CD8-positive, alpha-beta memory T cell (primary cell): ENCODE measurements around the gene TMEM235. TPM values are rescaled to one million over a fixed set of nuclear protein-coding genes. Genes with fewer than 3 reads are reported as not detected.
A peak's percentile ranks its signal among the peaks of the same experiment; 100 is the strongest.

Experiments used
- CTCF ChIA-PET: fragments of 350-600 bp; sonication (Branson Sonifier 250); formaldehyde crosslinking; loops from one replicate; lab custom pipeline; 2021; ENCODE audit warnings: antibody characterized with exemption; lab: Charles Lee
- POLR2A ChIA-PET: fragments of 350-600 bp; sonication (Branson Sonifier 250); formaldehyde crosslinking; loops from one replicate; lab custom pipeline; 2021; ENCODE audit warnings: antibody characterized with exemption; lab: Charles Lee
- DNase-seq, 5 donors: peaks; one replicate each; pipeline versions ENCODE4 v3.0.0 to v3.0.0-alpha.2; 2020 to 2022; ENCODE audit warnings: mixed read lengths in 1 of 5
- H3K27ac ChIP-seq: one replicate; pipeline ENCODE4 v1.7.0; 2013; ENCODE audit warnings: low read depth, mild to moderate bottlenecking, low read length, moderate library complexity
- H3K27me3 ChIP-seq: 2 replicates; pipeline ENCODE4 v1.7.0; 2013; ENCODE audit warnings: low read length, mild to moderate bottlenecking; ENCODE audit not compliant: insufficient read depth, poor library complexity, severe bottlenecking
- H3K36me3 ChIP-seq: 2 replicates; pipeline ENCODE4 v1.7.0; 2013; ENCODE audit warnings: mild to moderate bottlenecking, low read length, moderate library complexity; ENCODE audit not compliant: insufficient read depth
- H3K4me1 ChIP-seq: 2 replicates; pipeline ENCODE4 v1.7.0; 2013; ENCODE audit warnings: mild to moderate bottlenecking, low read length, moderate library complexity; ENCODE audit not compliant: insufficient read depth
- H3K4me3 ChIP-seq: 2 replicates; pipeline ENCODE4 v1.7.0; 2013; ENCODE audit warnings: mild to moderate bottlenecking, low read length
- H3K9me3 ChIP-seq: 2 replicates; pipeline ENCODE4 v1.7.0; 2013; ENCODE audit warnings: mild to moderate bottlenecking, low read length
- H3K27ac Mint-ChIP-seq, 8 donors: one replicate each; pipeline ENCODE4 v1.8.0; 2020 to 2021; ENCODE audit warnings: mixed read lengths in 8 of 8, mild to moderate bottlenecking in 6 of 8, inconsistent platforms in 3 of 8, moderate library complexity in 3 of 8
- H3K27me3 Mint-ChIP-seq, 2 donors: one replicate each; pipeline ENCODE4 v1.8.0; 2020 to 2021; ENCODE audit warnings: mixed read lengths in 2 of 2, mild to moderate bottlenecking in 1 of 2, moderate library complexity in 1 of 2
- H3K36me3 Mint-ChIP-seq, 3 donors: one replicate each; pipeline ENCODE4 v1.8.0; 2020 to 2021; ENCODE audit warnings: mixed read lengths in 3 of 3, inconsistent platforms in 1 of 3, mild to moderate bottlenecking in 1 of 3
- H3K4me1 Mint-ChIP-seq, 3 donors: one replicate each; pipeline ENCODE4 v1.8.0; 2020 to 2021; ENCODE audit warnings: mixed read lengths in 3 of 3, inconsistent platforms in 1 of 3, mild to moderate bottlenecking in 1 of 3
- H3K4me3 Mint-ChIP-seq, 7 donors: one replicate each; pipeline ENCODE4 v1.8.0; 2020 to 2021; ENCODE audit warnings: mixed read lengths in 7 of 7, mild to moderate bottlenecking in 6 of 7, moderate library complexity in 4 of 7, inconsistent platforms in 2 of 7
- H3K9me3 Mint-ChIP-seq, 5 donors: one replicate each; pipeline ENCODE4 v1.8.0; 2020 to 2022; ENCODE audit warnings: mixed read lengths in 5 of 5, mild to moderate bottlenecking in 3 of 5, moderate library complexity in 2 of 5, inconsistent platforms in 1 of 5
- polyA plus RNA-seq: library from polyadenylated mRNA; unstranded; fragments of 300-500 nt; fragmentation: Illumina TruSeq; gene quantifications from one replicate; pipeline ENCODE4 v1.2.3, GENCODE V29; 2021
- total RNA-seq, 2 experiments: library from RNA; stranded (reverse); gene quantifications; one replicate each; pipeline ENCODE4 v1.2.3, GENCODE V29; 2021

TMEM235 gene
- total and polyA plus RNA-seq, 3 experiments from 2014 or later = not detected

DNA sequence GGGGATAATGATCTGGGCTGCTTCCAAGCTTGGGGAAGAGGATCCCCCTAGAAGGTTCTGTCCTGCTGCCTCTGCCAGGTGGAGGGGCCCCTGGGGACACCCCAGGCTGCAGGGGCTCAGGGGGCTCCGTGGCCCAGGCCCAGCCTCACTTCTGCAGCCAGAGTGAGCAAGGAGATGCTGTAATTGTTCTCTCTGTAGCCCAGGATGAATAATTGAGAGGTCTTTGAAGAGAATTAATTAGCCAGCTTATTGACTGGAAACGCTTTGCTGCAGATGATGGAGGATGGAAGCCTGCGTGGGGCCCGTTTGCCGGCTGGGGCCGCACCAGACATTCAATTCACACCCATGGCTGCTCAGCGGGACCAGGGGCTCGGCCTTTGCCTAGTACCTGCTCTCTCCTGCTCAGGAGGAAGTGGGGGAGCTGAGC, 38.5 kb downstream of the TMEM235 start:
- Histone ChIP-seq H3K27ac (no peak overlapping the region), H3K4me1 (peaks cover 38% of the 10 kb centered on the region), H3K36me3 (no peaks in the 10 kb centered on the region), H3K4me3 (no peak overlapping the region), H3K9me3 (no peaks in the 10 kb centered on the region), H3K27me3 (peaks cover 4% of the 10 kb centered on the region)
- no peaks in the 10 kb centered on the region for H3K36me3 Mint-ChIP-seq
- H3K27me3 Mint-ChIP-seq = peaks cover 19% of the 10 kb centered on the region in 2 donors
- no peaks in the 10 kb centered on the region for H3K9me3 Mint-ChIP-seq
- H3K4me3 Mint-ChIP-seq = no peak overlapping the region
- ChIA-PET POLR2A (no interaction called here), CTCF (no interaction called here)
- peaks cover 10 to 18% (median 10%) of the 10 kb centered on the region in 3 donors for H3K4me1 Mint-ChIP-seq
- H3K27ac Mint-ChIP-seq = no peak overlapping the region
- no peak for DNase-seq

DNA sequence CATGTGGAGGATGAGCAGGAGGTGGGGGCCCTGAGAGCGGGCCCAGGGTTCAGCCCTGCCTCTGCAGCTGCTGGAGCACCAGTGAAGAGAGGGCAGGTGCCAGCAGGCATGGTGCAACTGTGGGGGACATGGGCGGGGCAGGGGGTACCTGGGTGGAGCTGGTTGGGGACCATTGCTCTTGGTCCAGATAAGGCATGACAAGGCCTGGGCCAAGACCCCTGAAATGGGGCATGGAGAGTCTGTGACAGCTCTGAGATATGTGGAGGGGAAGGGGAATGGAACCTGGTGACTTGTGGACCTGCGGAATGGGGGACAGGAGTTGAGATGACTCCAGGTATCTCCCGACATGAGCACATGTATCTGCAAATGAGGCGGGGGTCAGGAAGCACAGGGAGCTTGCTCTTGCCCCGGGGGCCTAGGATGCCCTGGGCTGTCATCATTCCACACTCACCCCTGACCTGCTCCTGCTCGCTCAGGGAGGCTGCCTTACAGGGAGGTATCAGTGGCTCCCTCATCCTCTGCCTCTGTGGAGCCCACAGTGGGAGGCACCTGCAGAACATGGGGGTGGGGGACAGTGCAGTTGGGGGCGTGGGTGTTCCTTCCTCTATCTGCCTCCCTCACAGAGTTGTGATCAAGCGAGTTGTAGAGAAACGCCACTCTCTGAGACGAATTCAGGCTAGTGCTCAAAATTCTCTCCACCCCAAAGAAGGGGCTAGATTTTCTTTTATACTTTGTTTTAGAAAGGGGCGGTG, 40.2 kb downstream of the TMEM235 start:
- no peaks in the 10 kb centered on the region for H3K9me3 ChIP-seq
- no peaks in the 10 kb centered on the region for H3K9me3 Mint-ChIP-seq
- H3K4me1 ChIP-seq = peaks cover 38% of the 10 kb centered on the region
- peaks cover 23 to 24% of the 10 kb centered on the region in 2 donors for H3K27me3 Mint-ChIP-seq
- no peak for DNase-seq
- peak overlapping the region; percentile 59 for H3K27ac ChIP-seq
- H3K27ac Mint-ChIP-seq = peak overlapping the region in 4 of 8 donors; percentile 18 to 80 (median 74)
- H3K4me1 Mint-ChIP-seq = peaks cover 14 to 25% (median 17%) of the 10 kb centered on the region in 3 donors
- H3K27me3 ChIP-seq = peaks cover 4% of the 10 kb centered on the region
- no peaks in the 10 kb centered on the region for H3K36me3 ChIP-seq
- peak overlapping the region; percentile 14 for H3K4me3 ChIP-seq
- peak overlapping the region in 1 of 7 donors; percentile 1 for H3K4me3 Mint-ChIP-seq
- POLR2A ChIA-PET = no interaction called here
- CTCF ChIA-PET = no interaction called here
- H3K36me3 Mint-ChIP-seq = no peaks in the 10 kb centered on the region

DNA sequence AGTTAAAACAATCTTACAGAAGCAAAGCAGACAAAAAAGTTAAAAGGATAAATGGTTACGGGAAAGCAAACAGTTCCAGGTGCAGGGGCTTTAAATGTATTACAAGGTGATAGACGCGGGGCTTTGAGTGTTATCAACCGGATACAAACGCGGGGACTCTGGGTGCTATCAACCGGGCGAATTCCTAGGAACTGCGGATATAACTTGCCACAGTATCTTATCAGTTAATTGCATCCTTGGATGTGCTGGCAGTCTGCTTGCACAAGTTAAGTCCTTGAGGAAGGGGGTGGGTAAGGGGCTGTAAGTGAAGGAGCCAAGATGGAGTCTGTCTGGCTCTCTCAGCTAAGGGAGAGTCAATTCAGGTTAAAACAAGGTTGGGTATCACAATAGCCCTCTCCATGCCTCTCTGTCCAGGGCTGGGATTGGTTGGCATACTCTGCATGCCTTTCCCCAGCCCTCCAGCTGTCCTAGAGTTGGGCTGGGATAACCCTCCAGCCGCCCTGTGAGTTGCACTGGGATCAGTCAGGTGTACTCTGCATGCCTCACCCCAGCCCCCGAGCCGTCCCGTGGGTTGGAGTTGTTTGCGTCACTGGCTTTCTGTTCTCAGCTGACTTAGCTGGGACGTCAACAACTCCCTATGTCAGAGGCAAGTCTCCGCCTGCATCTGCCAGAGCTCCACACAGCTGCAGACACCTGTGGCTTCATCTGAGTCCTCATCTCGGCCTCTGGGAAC, 40.9 kb downstream of the TMEM235 start:
- Histone ChIP-seq H3K9me3 (no peaks in the 10 kb centered on the region), H3K27ac (peak overlapping the region; percentile 59), H3K27me3 (peaks cover 4% of the 10 kb centered on the region), H3K36me3 (no peaks in the 10 kb centered on the region), H3K4me3 (no peak overlapping the region), H3K4me1 (peaks cover 38% of the 10 kb centered on the region)
- H3K27me3 Mint-ChIP-seq = peaks cover 23 to 24% of the 10 kb centered on the region in 2 donors
- peaks cover 14 to 25% (median 17%) of the 10 kb centered on the region in 3 donors for H3K4me1 Mint-ChIP-seq
- H3K27ac Mint-ChIP-seq = peak overlapping the region in 7 of 8 donors; percentile 18 to 80 (median 70)
- ChIA-PET POLR2A (interaction anchor here (0.6 kb wide), 1 partner anchor 508 kb away, joined by 3 read pairs; no protein-coding TSS in a partner anchor), CTCF (interaction anchor here (0.7 to 2.0 kb wide), 2 partner anchors 9 to 150 kb away, joined by 4 to 6 read pairs; no protein-coding TSS in a partner anchor)
- no peaks in the 10 kb centered on the region for H3K9me3 Mint-ChIP-seq
- no peaks in the 10 kb centered on the region for H3K36me3 Mint-ChIP-seq
- H3K4me3 Mint-ChIP-seq = peak overlapping the region in 2 of 7 donors; percentile 1 to 63
- peak in 3 of 5 donors; percentile 45 to 80 (median 65) for DNase-seq

DNA sequence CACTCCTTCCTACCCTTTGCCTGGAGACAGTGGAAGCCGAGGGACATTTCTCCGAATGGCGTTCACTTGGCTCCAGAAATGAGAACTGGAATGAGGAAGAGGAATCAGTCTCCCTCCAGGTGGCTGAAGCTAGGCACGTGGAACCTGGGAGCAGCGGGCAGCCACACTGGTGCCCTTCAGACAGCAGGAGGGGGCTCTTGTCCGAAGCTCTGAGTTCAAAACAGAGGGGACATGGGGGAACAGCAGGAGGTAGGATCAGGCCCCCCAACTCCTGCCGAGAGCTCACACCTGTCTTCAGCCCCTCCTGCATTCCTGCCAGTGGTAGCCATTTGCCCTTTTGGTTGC, 41.5 kb downstream of the TMEM235 start:
- no peak for DNase-seq
- Mint-ChIP-seq H3K27ac (peak overlapping the region in 4 of 8 donors; percentile 31 to 72 (median 64)), H3K4me1 (peaks cover 14 to 25% (median 17%) of the 10 kb centered on the region in 3 donors), H3K36me3 (no peaks in the 10 kb centered on the region), H3K9me3 (no peaks in the 10 kb centered on the region), H3K4me3 (no peak overlapping the region), H3K27me3 (peaks cover 23 to 24% of the 10 kb centered on the region in 2 donors)
- peaks cover 38% of the 10 kb centered on the region for H3K4me1 ChIP-seq
- peaks cover 4% of the 10 kb centered on the region for H3K27me3 ChIP-seq
- H3K4me3 ChIP-seq = no peak overlapping the region
- H3K36me3 ChIP-seq = no peaks in the 10 kb centered on the region
- H3K9me3 ChIP-seq = no peaks in the 10 kb centered on the region
- ChIA-PET CTCF (interaction anchor here (0.7 to 2.0 kb wide), 2 partner anchors 10 to 149 kb away, joined by 4 to 6 read pairs; no protein-coding TSS in a partner anchor), POLR2A (interaction anchor here (0.6 kb wide), 1 partner anchor 508 kb away, joined by 3 read pairs; no protein-coding TSS in a partner anchor)
- H3K27ac ChIP-seq = peak overlapping the region; percentile 0

DNA sequence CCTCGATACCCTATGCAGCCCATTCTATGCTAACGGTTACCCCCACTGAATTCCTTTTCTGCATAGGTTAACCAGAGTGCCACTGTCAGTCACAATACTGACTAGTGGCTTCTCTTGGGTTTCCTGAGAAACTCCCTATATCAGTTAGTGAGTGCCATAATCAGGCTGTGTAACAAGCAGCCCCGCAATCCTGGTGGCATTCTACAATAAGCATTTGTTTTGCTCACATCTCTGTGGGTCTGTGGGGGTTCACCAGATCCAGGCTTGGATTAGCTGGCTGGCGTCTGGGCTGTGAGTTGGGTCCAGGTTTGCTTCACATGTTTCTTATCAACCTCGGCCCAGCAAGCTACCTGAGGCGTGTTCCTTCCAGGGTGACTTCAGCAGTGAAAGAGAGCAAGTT, 42.4 kb downstream of the TMEM235 start:
- Histone ChIP-seq H3K4me1 (peaks cover 38% of the 10 kb centered on the region), H3K27me3 (peaks cover 4% of the 10 kb centered on the region), H3K27ac (no peak overlapping the region), H3K4me3 (no peak overlapping the region), H3K36me3 (no peaks in the 10 kb centered on the region), H3K9me3 (no peaks in the 10 kb centered on the region)
- peaks cover 14 to 25% (median 17%) of the 10 kb centered on the region in 3 donors for H3K4me1 Mint-ChIP-seq
- no peak for DNase-seq
- peaks cover 23 to 24% of the 10 kb centered on the region in 2 donors for H3K27me3 Mint-ChIP-seq
- POLR2A ChIA-PET = no interaction called here
- H3K27ac Mint-ChIP-seq = no peak overlapping the region
- H3K4me3 Mint-ChIP-seq = no peak overlapping the region
- no peaks in the 10 kb centered on the region for H3K36me3 Mint-ChIP-seq
- no peaks in the 10 kb centered on the region for H3K9me3 Mint-ChIP-seq
- CTCF ChIA-PET = interaction anchor here (2.0 kb wide), 1 partner anchor 148 kb away, joined by 6 read pairs; no protein-coding TSS in a partner anchor

DNA sequence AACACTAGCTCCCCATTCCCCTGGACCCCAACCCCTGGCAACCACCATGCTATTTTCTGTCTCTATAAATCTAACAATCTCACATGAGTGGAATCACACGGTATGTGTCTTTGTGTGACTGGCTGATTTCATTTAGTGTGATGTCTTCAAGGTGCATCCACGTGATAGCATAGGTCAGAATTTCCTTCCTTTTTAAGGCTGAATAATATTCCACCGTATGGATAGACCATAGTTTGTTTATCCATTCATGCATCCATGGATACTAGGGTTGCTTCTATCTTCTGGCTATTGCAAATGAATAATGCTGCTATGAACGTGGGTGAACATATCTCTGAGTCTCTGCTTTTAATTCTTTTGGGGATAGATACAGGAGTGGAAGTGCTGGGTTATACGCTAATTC, 43.9 kb downstream of the TMEM235 start:
- Mint-ChIP-seq H3K27ac (no peak overlapping the region), H3K4me3 (no peak overlapping the region), H3K27me3 (peaks cover 20 to 24% of the 10 kb centered on the region in 2 donors), H3K4me1 (peaks cover 14 to 23% (median 17%) of the 10 kb centered on the region in 3 donors), H3K9me3 (no peaks in the 10 kb centered on the region), H3K36me3 (no peaks in the 10 kb centered on the region)
- POLR2A ChIA-PET = interaction anchor here (0.7 kb wide), 1 partner anchor 338 kb away, joined by 3 read pairs; no protein-coding TSS in a partner anchor
- Histone ChIP-seq H3K9me3 (no peaks in the 10 kb centered on the region), H3K27me3 (peaks cover 4% of the 10 kb centered on the region), H3K4me3 (no peak overlapping the region), H3K27ac (no peak overlapping the region), H3K36me3 (no peaks in the 10 kb centered on the region), H3K4me1 (peaks cover 29% of the 10 kb centered on the region)
- no peak for DNase-seq
- CTCF ChIA-PET = no interaction called here

DNA sequence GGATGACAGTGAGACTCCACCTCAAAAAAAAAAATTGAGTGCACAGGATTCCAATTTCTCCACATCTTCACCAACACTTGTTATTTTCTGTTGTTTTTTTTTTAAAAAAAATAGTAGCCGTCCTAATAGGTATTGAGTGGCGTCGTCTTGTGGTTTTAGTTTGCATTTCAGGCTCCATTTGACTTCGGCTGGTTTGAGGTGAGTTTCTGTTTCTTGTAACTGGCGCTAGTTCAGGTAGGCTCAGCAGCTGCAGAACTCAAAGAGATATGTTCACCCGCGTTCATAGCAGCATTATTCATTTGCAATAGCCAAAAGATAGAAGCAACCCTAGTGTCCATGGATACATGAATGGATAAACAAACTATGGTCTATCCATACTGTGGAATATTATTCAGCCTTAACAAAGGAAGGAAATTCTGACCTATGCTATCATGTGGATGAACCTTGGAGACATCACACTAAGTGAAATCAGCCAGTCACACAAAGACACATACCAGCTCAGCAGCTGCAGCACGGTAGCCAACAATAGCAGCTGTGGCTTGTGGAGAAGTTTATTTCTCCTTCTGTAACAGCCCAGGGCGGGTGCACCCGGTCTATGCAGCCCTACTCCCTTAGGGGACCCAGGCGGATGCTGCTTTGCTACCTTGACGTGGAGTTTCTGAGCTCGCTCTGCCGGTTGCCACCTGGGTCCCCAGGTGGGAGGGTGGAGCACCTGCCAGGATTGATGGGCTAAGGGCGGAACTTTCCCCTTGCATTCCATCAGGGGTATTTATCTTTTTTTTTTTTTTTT, 44.9 kb downstream of the TMEM235 start:
- Mint-ChIP-seq H3K27me3 (peaks cover 11 to 15% of the 10 kb centered on the region in 2 donors), H3K36me3 (no peaks in the 10 kb centered on the region), H3K27ac (peak overlapping the region in 1 of 8 donors; percentile 30), H3K9me3 (no peaks in the 10 kb centered on the region), H3K4me3 (no peak overlapping the region), H3K4me1 (peaks cover 13 to 19% (median 17%) of the 10 kb centered on the region in 3 donors)
- DNase-seq = no peak
- POLR2A ChIA-PET = interaction anchor here (0.7 kb wide), 1 partner anchor 339 kb away, joined by 3 read pairs; no protein-coding TSS in a partner anchor
- Histone ChIP-seq H3K4me3 (no peak overlapping the region), H3K4me1 (peaks cover 19% of the 10 kb centered on the region), H3K27me3 (peaks cover 4% of the 10 kb centered on the region), H3K36me3 (no peaks in the 10 kb centered on the region), H3K27ac (no peak overlapping the region), H3K9me3 (no peaks in the 10 kb centered on the region)
- CTCF ChIA-PET = no interaction called here
